HG03280 (cell line): ENCODE data around the gene CYP4F8.

Source experiments
- ATAC-seq: cut with Tn5 transposase; IDR thresholded peaks from one replicate; pipeline ENCODE4 v1.9.1; 2021; ENCODE audit warnings: mild to moderate bottlenecking, moderate library complexity; ENCODE audit not compliant: unreplicated experiment

Gene CYP4F8

GRCh38 chr19:15615526-15615925 lies 508 bp downstream of the CYP4F8 start:
- no peak for ATAC-seq

- no peak for ATAC-seq
These were observed 1.2 kb downstream of the CYP4F8 start for GRCh38 chr19:15616183-15616582.

GRCh38 chr19:15616627-15617270 lies 1.7 kb downstream of the CYP4F8 start:
- no peak for ATAC-seq

GRCh38 chr19:15618321-15618720 lies 3.3 kb downstream of the CYP4F8 start:
- no peak for ATAC-seq

GRCh38 chr19:15621801-15622200 lies 6.8 kb downstream of the CYP4F8 start:
- no peak for ATAC-seq

GRCh38 chr19:15622991-15623390 lies 8.0 kb downstream of the CYP4F8 start:
- ATAC-seq, result no peak

- ATAC-seq, result no peak
These were observed 8.8 kb downstream of the CYP4F8 start for GRCh38 chr19:15623711-15624318.

- ATAC-seq, result no peak
These were observed 13.4 kb downstream of the CYP4F8 start for GRCh38 chr19:15628236-15629002.

- ATAC-seq, result no peak
These were observed 14.2 kb downstream of the CYP4F8 start for GRCh38 chr19:15629003-15629880.

GRCh38 chr19:15631817-15632216 lies 16.8 kb downstream of the CYP4F8 start:
- no peak for ATAC-seq

- ATAC-seq, result no peak
These were observed 18.2 kb downstream of the CYP4F8 start for GRCh38 chr19:15633082-15633835.

GRCh38 chr19:15634105-15634504 lies 19.1 kb downstream of the CYP4F8 start:
- ATAC-seq, result no peak

GRCh38 chr19:15635016-15635805 lies 20.2 kb downstream of the CYP4F8 start:
- no peak for ATAC-seq

- ATAC-seq, result no peak
These were observed 21.0 kb downstream of the CYP4F8 start for GRCh38 chr19:15636026-15636425.

- no peak for ATAC-seq
These were observed 24.6 kb downstream of the CYP4F8 start for GRCh38 chr19:15639596-15639995.

GRCh38 chr19:15640294-15640903 lies 25.4 kb downstream of the CYP4F8 start, which contains the start of gene CYP4F3:
CYP4F3 (plus strand) TSS chr19:15640897; CDS start chr19:15641416, 519 bp downstream.
- no peak for ATAC-seq

- ATAC-seq, result no peak
These were observed 26.0 kb downstream of the CYP4F8 start for GRCh38 chr19:15640904-15641597.

GRCh38 chr19:15641901-15642491 lies 27.0 kb downstream of the CYP4F8 start:
- no peak for ATAC-seq
